ENCODE measurements around the gene GRIN1. TPM values are rescaled to one million over a fixed set of nuclear protein-coding genes. Genes with fewer than 3 reads are reported as not detected.

GRIN1 gene
- total and polyA plus RNA-seq, 2 of the 13 experiments (the other 11 are each of a cell fraction or from before 2014, with no cell fraction given) = 0.13 TPM; not detected in 1

DNA sequence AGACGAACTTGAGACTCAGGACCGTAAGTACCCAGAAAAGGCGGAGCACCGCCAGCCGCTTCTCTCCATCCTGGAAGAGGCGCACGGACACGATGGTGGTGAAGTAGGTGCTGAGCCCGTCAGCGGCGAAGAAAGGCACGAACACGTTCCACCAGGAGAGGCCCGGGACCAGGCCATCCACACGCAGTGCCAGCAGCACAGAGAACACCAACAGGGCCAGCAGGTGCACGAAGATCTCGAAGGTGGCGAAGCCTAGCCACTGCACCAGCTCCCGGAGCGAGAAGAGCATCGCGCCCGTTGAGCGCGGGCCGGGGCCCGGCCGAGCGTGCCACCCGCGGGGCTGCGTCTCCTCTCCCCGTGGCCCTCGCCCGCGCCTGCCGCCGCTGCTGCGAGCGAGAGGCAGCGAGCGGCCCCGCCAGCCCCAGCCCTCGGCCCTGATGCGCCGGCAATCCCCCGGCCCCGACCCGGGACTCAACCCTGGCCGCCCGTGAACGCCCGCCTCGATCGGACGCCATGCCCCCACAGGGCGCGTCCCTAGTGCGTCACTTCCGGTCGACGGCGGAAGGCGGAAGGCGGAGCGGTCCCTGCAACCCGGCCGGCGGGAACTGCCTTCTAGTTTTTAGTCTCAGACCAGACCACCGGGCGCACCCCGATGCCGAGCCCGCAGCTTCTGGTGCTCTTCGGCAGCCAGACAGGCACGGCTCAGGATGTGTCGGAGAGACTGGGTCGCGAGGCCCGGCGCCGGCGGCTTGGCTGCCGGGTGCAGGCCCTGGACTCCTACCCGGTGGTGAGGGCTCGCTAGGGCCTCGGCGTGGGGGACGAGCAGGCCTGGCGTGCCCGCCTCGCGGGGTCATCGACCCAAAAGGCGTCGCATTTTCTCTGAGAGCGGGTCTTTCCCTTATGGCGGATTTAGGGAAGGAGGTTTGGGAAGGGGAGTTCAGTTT is 66.4 kb downstream of the GRIN1 start, which contains the start of the genes NDOR1 and TMEM203 (continued):
- TF ChIP-seq ZNF556 (CRISPR knock-in tag; IDR thresholded peaks at IDR 0.05; ENCODE audit: borderline replicate concordance) (peak; percentile 33; the same call in 1 of the 2 replicates), TFAP4 (IDR thresholded peaks at IDR 0.05; ENCODE audit: borderline replicate concordance, low read depth) (no peak), ELF1 (CRISPR knock-in tag; IDR thresholded peaks at IDR 0.05) (peak; percentile 98), SP2 (CRISPR knock-in tag; IDR thresholded peaks at IDR 0.05) (peak; percentile 82), ZNF710 (CRISPR knock-in tag; IDR thresholded peaks at IDR 0.05; ENCODE audit: borderline replicate concordance) (peak; percentile 59), ZNF280D (CRISPR knock-in tag; IDR thresholded peaks at IDR 0.05) (0 out of 2 replicates have a peak, but pooled peaks have one; percentile 53), MZF1 (CRISPR knock-in tag; IDR thresholded peaks at IDR 0.05; ENCODE audit: borderline replicate concordance) (no peak)
- TF ChIP-seq, protein P1, sequence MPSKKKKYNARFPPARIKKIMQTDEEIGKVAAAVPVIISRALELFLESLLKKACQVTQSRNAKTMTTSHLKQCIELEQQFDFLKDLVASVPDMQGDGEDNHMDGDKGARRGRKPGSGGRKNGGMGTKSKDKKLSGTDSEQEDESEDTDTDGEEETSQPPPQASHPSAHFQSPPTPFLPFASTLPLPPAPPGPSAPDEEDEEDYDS (CRISPR knock-in tag; IDR thresholded peaks at IDR 0.05) = 0 out of 2 replicates have a peak, but pooled peaks have one; percentile 26
- TF ChIP-seq, protein P2, sequence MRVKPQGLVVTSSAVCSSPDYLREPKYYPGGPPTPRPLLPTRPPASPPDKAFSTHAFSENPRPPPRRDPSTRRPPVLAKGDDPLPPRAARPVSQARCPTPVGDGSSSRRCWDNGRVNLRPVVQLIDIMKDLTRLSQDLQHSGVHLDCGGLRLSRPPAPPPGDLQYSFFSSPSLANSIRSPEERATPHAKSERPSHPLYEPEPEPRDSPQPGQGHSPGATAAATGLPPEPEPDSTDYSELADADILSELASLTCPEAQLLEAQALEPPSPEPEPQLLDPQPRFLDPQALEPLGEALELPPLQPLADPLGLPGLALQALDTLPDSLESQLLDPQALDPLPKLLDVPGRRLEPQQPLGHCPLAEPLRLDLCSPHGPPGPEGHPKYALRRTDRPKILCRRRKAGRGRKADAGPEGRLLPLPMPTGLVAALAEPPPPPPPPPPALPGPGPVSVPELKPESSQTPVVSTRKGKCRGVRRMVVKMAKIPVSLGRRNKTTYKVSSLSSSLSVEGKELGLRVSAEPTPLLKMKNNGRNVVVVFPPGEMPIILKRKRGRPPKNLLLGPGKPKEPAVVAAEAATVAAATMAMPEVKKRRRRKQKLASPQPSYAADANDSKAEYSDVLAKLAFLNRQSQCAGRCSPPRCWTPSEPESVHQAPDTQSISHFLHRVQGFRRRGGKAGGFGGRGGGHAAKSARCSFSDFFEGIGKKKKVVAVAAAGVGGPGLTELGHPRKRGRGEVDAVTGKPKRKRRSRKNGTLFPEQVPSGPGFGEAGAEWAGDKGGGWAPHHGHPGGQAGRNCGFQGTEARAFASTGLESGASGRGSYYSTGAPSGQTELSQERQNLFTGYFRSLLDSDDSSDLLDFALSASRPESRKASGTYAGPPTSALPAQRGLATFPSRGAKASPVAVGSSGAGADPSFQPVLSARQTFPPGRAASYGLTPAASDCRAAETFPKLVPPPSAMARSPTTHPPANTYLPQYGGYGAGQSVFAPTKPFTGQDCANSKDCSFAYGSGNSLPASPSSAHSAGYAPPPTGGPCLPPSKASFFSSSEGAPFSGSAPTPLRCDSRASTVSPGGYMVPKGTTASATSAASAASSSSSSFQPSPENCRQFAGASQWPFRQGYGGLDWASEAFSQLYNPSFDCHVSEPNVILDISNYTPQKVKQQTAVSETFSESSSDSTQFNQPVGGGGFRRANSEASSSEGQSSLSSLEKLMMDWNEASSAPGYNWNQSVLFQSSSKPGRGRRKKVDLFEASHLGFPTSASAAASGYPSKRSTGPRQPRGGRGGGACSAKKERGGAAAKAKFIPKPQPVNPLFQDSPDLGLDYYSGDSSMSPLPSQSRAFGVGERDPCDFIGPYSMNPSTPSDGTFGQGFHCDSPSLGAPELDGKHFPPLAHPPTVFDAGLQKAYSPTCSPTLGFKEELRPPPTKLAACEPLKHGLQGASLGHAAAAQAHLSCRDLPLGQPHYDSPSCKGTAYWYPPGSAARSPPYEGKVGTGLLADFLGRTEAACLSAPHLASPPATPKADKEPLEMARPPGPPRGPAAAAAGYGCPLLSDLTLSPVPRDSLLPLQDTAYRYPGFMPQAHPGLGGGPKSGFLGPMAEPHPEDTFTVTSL (CRISPR knock-in tag; IDR thresholded peaks at IDR 0.05; ENCODE audit: borderline replicate concordance) = no peak
- TF ChIP-seq, protein P3, sequence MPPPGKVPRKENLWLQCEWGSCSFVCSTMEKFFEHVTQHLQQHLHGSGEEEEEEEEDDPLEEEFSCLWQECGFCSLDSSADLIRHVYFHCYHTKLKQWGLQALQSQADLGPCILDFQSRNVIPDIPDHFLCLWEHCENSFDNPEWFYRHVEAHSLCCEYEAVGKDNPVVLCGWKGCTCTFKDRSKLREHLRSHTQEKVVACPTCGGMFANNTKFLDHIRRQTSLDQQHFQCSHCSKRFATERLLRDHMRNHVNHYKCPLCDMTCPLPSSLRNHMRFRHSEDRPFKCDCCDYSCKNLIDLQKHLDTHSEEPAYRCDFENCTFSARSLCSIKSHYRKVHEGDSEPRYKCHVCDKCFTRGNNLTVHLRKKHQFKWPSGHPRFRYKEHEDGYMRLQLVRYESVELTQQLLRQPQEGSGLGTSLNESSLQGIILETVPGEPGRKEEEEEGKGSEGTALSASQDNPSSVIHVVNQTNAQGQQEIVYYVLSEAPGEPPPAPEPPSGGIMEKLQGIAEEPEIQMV (CRISPR knock-in tag; IDR thresholded peaks at IDR 0.05; ENCODE audit: low read depth) = no peak

Data from HepG2 (cell line).